Liver (tissue), 9 donors: ENCODE measurements around the gene ITGB4. TPM values are rescaled to one million over a fixed set of nuclear protein-coding genes. Genes with fewer than 3 reads are reported as not detected.
A peak's percentile ranks its signal among the peaks of the same experiment; 100 is the strongest.

Experiments used
- DNase-seq: peaks from one replicate; pipeline ENCODE4 v3.0.0-alpha.2; 2017; ENCODE audit warnings: low spot score
- H3K27ac ChIP-seq, 2 donors: one replicate each; pipeline ENCODE4 v1.7.0; 2013; ENCODE audit warnings: inconsistent platforms in 2 of 2, low read length in 2 of 2, control low read depth in 1 of 2, low read depth in 1 of 2, mild to moderate bottlenecking in 1 of 2
- H3K27me3 ChIP-seq, 4 donors: one replicate each; pipeline versions ENCODE4 v1.6.1 to v1.7.0; 2013; ENCODE audit warnings: low read length in 3 of 4, inconsistent platforms in 1 of 4, mild to moderate bottlenecking in 1 of 4, moderate library complexity in 1 of 4; ENCODE audit not compliant: control insufficient read depth in 4 of 4, insufficient read depth in 4 of 4
- H3K36me3 ChIP-seq, 4 donors: one replicate each; pipeline versions ENCODE4 v1.6.1 to v1.7.0; 2013; ENCODE audit warnings: low read length in 3 of 4, mild to moderate bottlenecking in 3 of 4, low read depth in 1 of 4, moderate library complexity in 1 of 4; ENCODE audit not compliant: control insufficient read depth in 4 of 4, insufficient read depth in 3 of 4
- H3K4me1 ChIP-seq, 4 donors: one replicate each; pipeline versions ENCODE4 v1.6.1 to v1.7.0; 2013; ENCODE audit warnings: low read length in 3 of 4, mild to moderate bottlenecking in 3 of 4, moderate library complexity in 1 of 4; ENCODE audit not compliant: control insufficient read depth in 4 of 4, insufficient read depth in 4 of 4
- H3K4me3 ChIP-seq, 3 donors: one replicate each; pipeline versions ENCODE4 v1.6.1 to v1.7.0; 2013; ENCODE audit warnings: low read length in 3 of 3, control low read depth in 1 of 3, low read depth in 1 of 3, mild to moderate bottlenecking in 1 of 3
- H3K9ac ChIP-seq, 2 donors: one replicate each; pipeline ENCODE4 v1.7.0; 2013; ENCODE audit warnings: low read length in 2 of 2, mild to moderate bottlenecking in 2 of 2, moderate library complexity in 2 of 2, control low read depth in 1 of 2, low read depth in 1 of 2
- H3K9me3 ChIP-seq, 4 donors: one replicate each; pipeline versions ENCODE4 v1.6.1 to v1.7.0; 2013; ENCODE audit warnings: low read length in 3 of 4; ENCODE audit not compliant: control insufficient read depth in 4 of 4
- EGR1 ChIP-seq, 2 donors: IDR thresholded peaks; 2 replicates each; pipeline ENCODE4 v1.6.1; 2016 to 2018; ENCODE audit warnings: antibody characterized with exemption in 2 of 2, low read depth in 2 of 2
- FOXA1 ChIP-seq: IDR thresholded peaks from 2 replicates; pipeline ENCODE4 v1.6.1; 2016; ENCODE audit warnings: antibody characterized with exemption
- HNF4A ChIP-seq, 2 donors: conservative IDR thresholded peaks; 2 replicates each; pipeline ENCODE4 v1.6.1; 2016; ENCODE audit warnings: antibody characterized with exemption in 2 of 2, mild to moderate bottlenecking in 2 of 2
- JUND ChIP-seq, 2 donors: IDR thresholded peaks; 2 replicates each; pipeline ENCODE4 v1.6.1; 2016; ENCODE audit warnings: antibody characterized with exemption in 2 of 2
- MAX ChIP-seq: IDR thresholded peaks from 2 replicates; pipeline ENCODE4 v1.6.1; 2016; ENCODE audit warnings: antibody characterized with exemption
- NR2F2 ChIP-seq: IDR thresholded peaks from 2 replicates; pipeline ENCODE4 v1.6.1; 2016; ENCODE audit warnings: antibody characterized with exemption
- RAD21 ChIP-seq, 2 donors: IDR thresholded peaks; 2 replicates each; pipeline ENCODE4 v1.6.1; 2016; ENCODE audit warnings: antibody characterized with exemption in 2 of 2, mild to moderate bottlenecking in 2 of 2
- RXRA ChIP-seq, 2 donors: IDR thresholded peaks; 2 replicates each; pipeline ENCODE4 v1.6.1; 2017 to 2018; ENCODE audit warnings: antibody characterized with exemption in 2 of 2, mild to moderate bottlenecking in 1 of 2
- SP1 ChIP-seq: IDR thresholded peaks from 2 replicates; pipeline ENCODE4 v1.6.1; 2018; ENCODE audit warnings: antibody characterized with exemption, mild to moderate bottlenecking
- TAF1 ChIP-seq: conservative IDR thresholded peaks from 2 replicates; pipeline ENCODE4 v1.6.1; 2016; ENCODE audit warnings: antibody characterized with exemption, mild to moderate bottlenecking
- YY1 ChIP-seq: IDR thresholded peaks from 2 replicates; pipeline ENCODE4 v1.6.1; 2016; ENCODE audit warnings: antibody characterized with exemption, mild to moderate bottlenecking
- ZBTB33 ChIP-seq: IDR thresholded peaks from 2 replicates; pipeline ENCODE4 v1.6.1; 2016; ENCODE audit warnings: antibody characterized with exemption
- WGBS: extraction: QIAGEN DNeasy Blood & Tissue Kit; methylation state at CpG from one replicate; pipeline ENCODE4 v1.1.7; 2013; 5-methylcytosine and 5-hydroxymethylcytosine counted together
- polyA plus RNA-seq, 2 donors: library from polyadenylated mRNA; stranded (reverse) in 1 of 2; unstranded in 1 of 2; fragments of 200-250 nt in 1 of 2; fragments of >200 nt in 1 of 2; fragmentation: Nextera tagmentation in 1 of 2; extraction: Ambion mirVana in 1 of 2; gene quantifications; one replicate each; pipeline versions ENCODE4 v1.2.1 to v1.2.3, GENCODE V29; 2013 to 2015
- total RNA-seq, 2 donors: library from RNA; depleted of rRNA; stranded (reverse); fragments of >200 nt; gene quantifications; one replicate each; pipeline ENCODE4 v1.2.3, GENCODE V29; 2014
- TF ChIP-seq, protein P1 (sequence below): fragments of 150-350 bp; IDR thresholded peaks from 2 replicates; pipeline ENCODE4 v1.5.1; 2017; ENCODE audit warnings: improper control_type of control experiment, low read depth, low read length; ENCODE audit not compliant: missing input control
- TF ChIP-seq, protein P2 (sequence below): IDR thresholded peaks from 2 replicates; pipeline ENCODE4 v1.6.1; 2016; ENCODE audit warnings: antibody characterized with exemption, mild to moderate bottlenecking
- donor health status: healthy.
- donor health status: healthy.
- donor health status: healthy.
- donor health status: healthy.
- donor health status: healthy.

ITGB4 gene
- total and polyA plus RNA-seq, 4 donors: 0.42 to 1.4 (median 1.3) TPM

- no peak overlapping the region for H3K4me3 ChIP-seq
- no peak for DNase-seq
- H3K9ac ChIP-seq: no peak overlapping the region
- H3K36me3 ChIP-seq: peaks cover 0 to 13% (median 8%) of the 10 kb centered on the region in 4 donors
- WGBS: 81% methylated on average over 6 of the region's 6 CpGs
- peaks cover 3 to 58% (median 37%) of the 10 kb centered on the region in 4 donors for H3K4me1 ChIP-seq
- no peak for TF ChIP-seq SP1
- no peak for TF ChIP-seq HNF4A (conservative IDR thresholded peaks at IDR 0.05)
- TF ChIP-seq YY1: no peak
- TF ChIP-seq JUND (IDR thresholded peaks at IDR 0.05): no peak
- no peak for TF ChIP-seq ZBTB33
- TF ChIP-seq EGR1 (IDR thresholded peaks at IDR 0.05; ENCODE audit: low read depth in 2 of 2): no peak
- TF ChIP-seq, protein P1, sequence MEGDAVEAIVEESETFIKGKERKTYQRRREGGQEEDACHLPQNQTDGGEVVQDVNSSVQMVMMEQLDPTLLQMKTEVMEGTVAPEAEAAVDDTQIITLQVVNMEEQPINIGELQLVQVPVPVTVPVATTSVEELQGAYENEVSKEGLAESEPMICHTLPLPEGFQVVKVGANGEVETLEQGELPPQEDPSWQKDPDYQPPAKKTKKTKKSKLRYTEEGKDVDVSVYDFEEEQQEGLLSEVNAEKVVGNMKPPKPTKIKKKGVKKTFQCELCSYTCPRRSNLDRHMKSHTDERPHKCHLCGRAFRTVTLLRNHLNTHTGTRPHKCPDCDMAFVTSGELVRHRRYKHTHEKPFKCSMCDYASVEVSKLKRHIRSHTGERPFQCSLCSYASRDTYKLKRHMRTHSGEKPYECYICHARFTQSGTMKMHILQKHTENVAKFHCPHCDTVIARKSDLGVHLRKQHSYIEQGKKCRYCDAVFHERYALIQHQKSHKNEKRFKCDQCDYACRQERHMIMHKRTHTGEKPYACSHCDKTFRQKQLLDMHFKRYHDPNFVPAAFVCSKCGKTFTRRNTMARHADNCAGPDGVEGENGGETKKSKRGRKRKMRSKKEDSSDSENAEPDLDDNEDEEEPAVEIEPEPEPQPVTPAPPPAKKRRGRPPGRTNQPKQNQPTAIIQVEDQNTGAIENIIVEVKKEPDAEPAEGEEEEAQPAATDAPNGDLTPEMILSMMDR: no peak
- TF ChIP-seq FOXA1: no peak
- TF ChIP-seq RAD21 (IDR thresholded peaks at IDR 0.05): no peak
- no peak for TF ChIP-seq NR2F2
- H3K27me3 ChIP-seq: no peaks in the 10 kb centered on the region
- peak overlapping the region; percentile 39 to 64 for H3K27ac ChIP-seq
- no peaks in the 10 kb centered on the region for H3K9me3 ChIP-seq
Measured at GRCh38 chr17:75774991-75775668, 53.9 kb downstream of the ITGB4 start.

- Histone ChIP-seq H3K4me3 (peak overlapping the region in 1 of 3 donors; percentile 82), H3K4me1 (peaks cover 3 to 46% (median 31%) of the 10 kb centered on the region in 4 donors)
Measured at GRCh38 chr17:75776386-75777295, 55.4 kb downstream of the ITGB4 start.

More at GRCh38 chr17:75776386-75777295, 55.4 kb downstream of the ITGB4 start:
- Histone ChIP-seq H3K9ac (peak overlapping the region in 1 of 2 donors; percentile 72), H3K9me3 (no peaks in the 10 kb centered on the region), H3K27ac (peak overlapping the region; percentile 56 to 64), H3K27me3 (no peaks in the 10 kb centered on the region), H3K36me3 (peaks cover 0 to 13% (median 8%) of the 10 kb centered on the region in 4 donors)
- no peak for DNase-seq
- WGBS: 44% methylated on average over 15 of the region's 15 CpGs
- TF ChIP-seq, protein P2, sequence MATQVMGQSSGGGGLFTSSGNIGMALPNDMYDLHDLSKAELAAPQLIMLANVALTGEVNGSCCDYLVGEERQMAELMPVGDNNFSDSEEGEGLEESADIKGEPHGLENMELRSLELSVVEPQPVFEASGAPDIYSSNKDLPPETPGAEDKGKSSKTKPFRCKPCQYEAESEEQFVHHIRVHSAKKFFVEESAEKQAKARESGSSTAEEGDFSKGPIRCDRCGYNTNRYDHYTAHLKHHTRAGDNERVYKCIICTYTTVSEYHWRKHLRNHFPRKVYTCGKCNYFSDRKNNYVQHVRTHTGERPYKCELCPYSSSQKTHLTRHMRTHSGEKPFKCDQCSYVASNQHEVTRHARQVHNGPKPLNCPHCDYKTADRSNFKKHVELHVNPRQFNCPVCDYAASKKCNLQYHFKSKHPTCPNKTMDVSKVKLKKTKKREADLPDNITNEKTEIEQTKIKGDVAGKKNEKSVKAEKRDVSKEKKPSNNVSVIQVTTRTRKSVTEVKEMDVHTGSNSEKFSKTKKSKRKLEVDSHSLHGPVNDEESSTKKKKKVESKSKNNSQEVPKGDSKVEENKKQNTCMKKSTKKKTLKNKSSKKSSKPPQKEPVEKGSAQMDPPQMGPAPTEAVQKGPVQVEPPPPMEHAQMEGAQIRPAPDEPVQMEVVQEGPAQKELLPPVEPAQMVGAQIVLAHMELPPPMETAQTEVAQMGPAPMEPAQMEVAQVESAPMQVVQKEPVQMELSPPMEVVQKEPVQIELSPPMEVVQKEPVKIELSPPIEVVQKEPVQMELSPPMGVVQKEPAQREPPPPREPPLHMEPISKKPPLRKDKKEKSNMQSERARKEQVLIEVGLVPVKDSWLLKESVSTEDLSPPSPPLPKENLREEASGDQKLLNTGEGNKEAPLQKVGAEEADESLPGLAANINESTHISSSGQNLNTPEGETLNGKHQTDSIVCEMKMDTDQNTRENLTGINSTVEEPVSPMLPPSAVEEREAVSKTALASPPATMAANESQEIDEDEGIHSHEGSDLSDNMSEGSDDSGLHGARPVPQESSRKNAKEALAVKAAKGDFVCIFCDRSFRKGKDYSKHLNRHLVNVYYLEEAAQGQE: no peak
- TF ChIP-seq, protein P1: no peak
- TF ChIP-seq RXRA (IDR thresholded peaks at IDR 0.05) (no peak), NR2F2 (peak; percentile 13), MAX (no peak), RAD21 (IDR thresholded peaks at IDR 0.05) (no peak), EGR1 (IDR thresholded peaks at IDR 0.05; ENCODE audit: low read depth in 2 of 2) (no peak), SP1 (peak; percentile 1), TAF1 (no peak)
